ENCODE measurements around the gene NUBP2. TPM values are rescaled to one million over a fixed set of nuclear protein-coding genes. Genes with fewer than 3 reads are reported as not detected.

Gene NUBP2
- 45.6 TPM for total RNA-seq

- ATAC-seq, result peak; percentile 88
These were observed at the start of gene NUBP2, which contains the start of gene SPSB3 for GRCh38 chr16:1782408-1783264. Gene NUBP2 (plus strand): TSS chr16:1782960. CDS start chr16:1783021, 61 bp downstream. Gene SPSB3 (minus strand): TSS chr16:1782571. CDS start chr16:1781483, 1,088 bp downstream.

GRCh38 chr16:1734123-1734522 is 48.6 kb upstream of the NUBP2 start:
- ATAC-seq, result no peak

- peak; percentile 8 for ATAC-seq
These were observed 47.9 kb upstream of the NUBP2 start for GRCh38 chr16:1734816-1735215.

GRCh38 chr16:1740234-1740633 is 42.5 kb upstream of the NUBP2 start:
- no peak for ATAC-seq

- ATAC-seq, result no peak
These were observed 41.8 kb upstream of the NUBP2 start for GRCh38 chr16:1740781-1741490.

- ATAC-seq, result no peak
These were observed 41.1 kb upstream of the NUBP2 start for GRCh38 chr16:1741553-1742165.

GRCh38 chr16:1743376-1744337 is 39.1 kb upstream of the NUBP2 start:
- peak; percentile 63 for ATAC-seq

- no peak for ATAC-seq
These were observed 38.4 kb upstream of the NUBP2 start for GRCh38 chr16:1744338-1744840.

- ATAC-seq, result peak; percentile 54
These were observed 37.4 kb upstream of the NUBP2 start for GRCh38 chr16:1745181-1745899.

- no peak for ATAC-seq
These were observed 36.7 kb upstream of the NUBP2 start for GRCh38 chr16:1745900-1746692.

GRCh38 chr16:1746693-1747195 is 36.0 kb upstream of the NUBP2 start:
- ATAC-seq, result peak; percentile 75

GRCh38 chr16:1747934-1748333 is 34.8 kb upstream of the NUBP2 start:
- no peak for ATAC-seq

- ATAC-seq, result no peak
These were observed 33.3 kb upstream of the NUBP2 start for GRCh38 chr16:1749152-1750117.

GRCh38 chr16:1751946-1752345 is 30.8 kb upstream of the NUBP2 start:
- no peak for ATAC-seq

- ATAC-seq, result no peak
These were observed 29.9 kb upstream of the NUBP2 start for GRCh38 chr16:1752853-1753252.

GRCh38 chr16:1754204-1754603 is 28.6 kb upstream of the NUBP2 start:
- no peak for ATAC-seq

- ATAC-seq, result no peak
These were observed 24.9 kb upstream of the NUBP2 start for GRCh38 chr16:1757714-1758461.

GRCh38 chr16:1758923-1759322 is 23.8 kb upstream of the NUBP2 start:
- ATAC-seq, result no peak
